GM21390 (cell line): ENCODE measurements around the gene GPR149.
A peak's percentile ranks its signal among the peaks of the same experiment; 100 is the strongest.
"Not testable (repeated sequence)": the region's sequence is repeated elsewhere in the genome, so short reads cannot be mapped to it uniquely, and the experiment has no call there.

Source experiments
- ATAC-seq: cut with Tn5 transposase; IDR thresholded peaks from one replicate; pipeline ENCODE4 v1.9.1; 2021; ENCODE audit not compliant: unreplicated experiment

GPR149 gene, protein sequence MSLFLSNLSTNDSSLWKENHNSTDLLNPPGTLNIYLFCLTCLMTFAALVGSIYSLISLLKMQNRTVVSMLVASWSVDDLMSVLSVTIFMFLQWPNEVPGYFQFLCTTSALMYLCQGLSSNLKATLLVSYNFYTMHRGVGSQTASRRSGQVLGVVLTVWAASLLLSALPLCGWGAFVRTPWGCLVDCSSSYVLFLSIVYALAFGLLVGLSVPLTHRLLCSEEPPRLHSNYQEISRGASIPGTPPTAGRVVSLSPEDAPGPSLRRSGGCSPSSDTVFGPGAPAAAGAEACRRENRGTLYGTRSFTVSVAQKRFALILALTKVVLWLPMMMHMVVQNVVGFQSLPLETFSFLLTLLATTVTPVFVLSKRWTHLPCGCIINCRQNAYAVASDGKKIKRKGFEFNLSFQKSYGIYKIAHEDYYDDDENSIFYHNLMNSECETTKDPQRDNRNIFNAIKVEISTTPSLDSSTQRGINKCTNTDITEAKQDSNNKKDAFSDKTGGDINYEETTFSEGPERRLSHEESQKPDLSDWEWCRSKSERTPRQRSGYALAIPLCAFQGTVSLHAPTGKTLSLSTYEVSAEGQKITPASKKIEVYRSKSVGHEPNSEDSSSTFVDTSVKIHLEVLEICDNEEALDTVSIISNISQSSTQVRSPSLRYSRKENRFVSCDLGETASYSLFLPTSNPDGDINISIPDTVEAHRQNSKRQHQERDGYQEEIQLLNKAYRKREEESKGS

DNA sequence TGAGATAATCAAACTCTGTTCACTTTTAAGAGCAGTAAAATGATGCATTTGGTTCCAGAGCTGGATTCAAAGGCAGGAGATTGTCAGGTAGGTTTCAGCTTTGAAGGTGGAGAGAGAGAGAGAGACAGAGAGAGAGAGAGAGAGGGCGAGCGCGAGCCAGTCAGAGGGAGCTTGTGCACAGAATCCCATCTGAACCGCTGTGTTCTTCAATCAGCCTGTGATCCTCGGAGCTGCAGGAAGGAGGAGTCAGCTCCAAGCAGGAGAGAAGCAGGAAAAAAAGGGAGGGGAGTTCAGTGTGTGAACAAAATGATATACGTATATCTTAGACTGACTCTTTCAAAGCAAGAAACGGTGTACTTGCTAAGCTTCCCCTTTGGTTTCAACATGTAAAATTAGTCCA, at the start of gene GPR149:
TSS of gene GPR149 (minus strand) at position 177 of the 400 bp plus-strand sequence. CDS start 575 bp downstream, outside the sequence.
- no peak for ATAC-seq

DNA sequence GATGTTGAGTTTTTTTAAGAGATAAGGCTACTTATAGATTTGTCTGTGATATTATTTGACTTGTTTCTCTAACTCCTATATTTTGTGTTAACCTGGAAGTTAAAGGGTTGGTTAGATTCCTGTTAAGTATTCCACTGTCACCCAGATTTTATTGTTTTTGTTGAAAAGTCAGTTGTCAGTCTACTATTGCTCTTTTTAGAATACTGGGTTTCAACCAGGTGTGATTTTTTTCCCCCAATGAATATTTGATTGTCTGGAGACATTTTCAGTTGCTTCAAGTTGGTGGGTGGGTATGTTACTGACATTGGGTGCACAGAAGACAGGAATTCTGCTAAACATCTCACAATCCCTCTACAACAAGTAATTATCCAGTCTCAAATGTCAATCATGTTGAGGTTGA, 43.8 kb upstream of the GPR149 start:
- ATAC-seq = no peak

DNA sequence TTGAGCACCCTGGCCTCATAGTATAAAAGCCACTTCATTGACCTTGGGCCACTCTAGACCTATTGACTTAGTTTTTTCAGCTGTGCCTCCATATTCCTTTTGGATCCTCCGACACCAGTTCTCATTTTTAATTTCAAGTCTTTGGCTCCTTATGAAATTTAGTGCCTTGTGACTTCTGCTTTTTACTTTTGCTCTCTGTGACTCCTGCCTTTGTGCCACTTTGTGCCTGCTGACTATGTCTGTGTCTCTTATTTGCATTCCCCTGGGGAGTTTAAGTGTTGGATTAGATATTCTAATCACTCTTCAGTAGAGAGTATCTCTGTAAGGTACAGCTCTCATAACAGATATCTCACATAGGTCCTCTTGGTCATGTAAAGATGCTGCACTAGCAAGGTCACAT, 39.6 kb upstream of the GPR149 start:
- ATAC-seq = no peak

DNA sequence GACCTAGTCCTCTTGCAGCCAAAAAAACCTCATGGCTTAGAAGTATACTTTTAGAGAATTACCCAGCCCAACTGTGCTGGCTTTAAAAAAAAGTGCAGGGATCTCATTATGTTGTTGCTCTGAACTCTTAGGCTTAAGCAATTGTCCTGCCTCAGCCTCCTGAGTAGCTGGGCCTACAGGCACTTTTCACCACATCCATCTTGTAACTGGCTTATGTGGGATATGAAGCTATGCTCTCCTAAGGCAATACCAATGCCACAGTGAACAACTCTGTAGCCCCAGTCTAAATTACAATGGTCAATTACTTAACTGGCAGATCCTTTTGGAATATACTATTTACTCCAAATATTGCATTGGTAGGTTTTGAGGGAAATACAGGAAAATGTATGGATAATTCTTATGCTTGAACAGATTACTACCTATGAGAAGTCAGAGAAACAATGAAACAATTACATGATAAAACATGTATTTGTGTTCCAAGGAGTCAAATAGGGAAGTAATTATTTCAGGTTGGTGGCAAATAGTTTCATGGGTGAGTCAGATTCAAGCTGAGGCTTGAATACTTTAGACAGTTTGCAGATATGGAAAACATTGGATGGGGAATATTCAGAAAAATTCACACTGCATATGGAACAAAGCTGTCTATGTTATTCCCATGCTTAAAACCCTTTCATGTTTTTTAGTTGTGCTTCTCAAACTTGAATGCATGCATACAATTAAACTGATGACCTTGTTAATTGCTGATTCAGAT, 34.6 kb upstream of the GPR149 start:
- no peak for ATAC-seq

DNA sequence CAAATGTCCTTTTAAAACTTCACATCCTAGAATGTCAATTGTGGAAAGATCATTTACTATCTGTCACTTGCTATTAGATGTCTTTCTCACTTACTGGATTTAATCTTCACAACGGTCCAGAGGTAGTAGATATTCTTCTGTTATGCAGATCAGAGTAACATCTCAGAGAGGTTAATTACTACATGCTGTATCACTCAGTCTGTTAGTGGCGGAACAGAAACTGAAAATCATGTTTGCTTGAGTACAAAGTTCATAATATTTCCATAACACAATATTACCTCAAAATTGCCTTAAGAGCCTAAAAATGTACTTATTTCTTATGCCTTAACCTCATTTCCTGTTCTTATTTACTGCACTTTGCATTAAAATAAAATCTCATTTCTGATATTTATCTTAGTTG, 28.6 kb upstream of the GPR149 start:
- ATAC-seq = no peak

DNA sequence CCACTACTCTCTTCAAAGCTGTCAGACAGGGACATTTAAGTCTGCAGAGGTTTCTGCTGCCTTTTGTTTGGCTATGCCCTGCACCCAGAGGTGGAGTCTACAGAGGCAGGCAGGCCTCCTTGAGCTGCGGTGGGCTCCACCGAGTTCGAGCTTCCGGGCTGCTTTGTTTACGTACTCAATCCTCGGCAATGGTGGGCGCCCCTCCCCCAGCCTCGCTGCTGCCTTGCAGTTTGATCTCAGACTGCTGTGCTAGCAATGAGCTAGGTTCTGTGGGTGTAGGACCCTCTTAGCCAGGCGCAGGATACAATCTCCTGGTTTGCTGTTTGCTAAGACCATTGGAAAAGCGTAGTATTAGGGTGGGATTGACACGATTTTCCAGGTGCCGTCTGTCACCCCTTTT, 9.1 kb upstream of the GPR149 start:
- not testable (repeated sequence) for ATAC-seq

DNA sequence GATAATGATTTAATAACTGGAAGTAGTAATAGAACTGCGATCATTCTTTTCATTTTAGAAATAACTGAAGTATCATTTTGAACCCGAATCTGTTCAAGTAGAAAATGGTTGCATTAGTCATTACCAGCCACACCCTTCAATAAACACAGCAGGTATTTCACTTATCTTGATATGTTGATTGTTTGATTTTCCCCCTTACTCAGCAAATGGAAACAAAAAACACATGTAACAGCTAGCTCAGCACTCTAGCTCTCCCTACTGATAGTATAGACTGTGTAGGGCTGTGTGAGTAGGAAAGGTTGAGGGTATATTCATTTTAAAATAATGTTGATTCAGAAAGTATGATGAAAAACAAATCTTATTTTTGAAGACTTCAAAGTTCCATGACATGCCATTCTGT, 1.1 kb upstream of the GPR149 start:
- no peak for ATAC-seq

DNA sequence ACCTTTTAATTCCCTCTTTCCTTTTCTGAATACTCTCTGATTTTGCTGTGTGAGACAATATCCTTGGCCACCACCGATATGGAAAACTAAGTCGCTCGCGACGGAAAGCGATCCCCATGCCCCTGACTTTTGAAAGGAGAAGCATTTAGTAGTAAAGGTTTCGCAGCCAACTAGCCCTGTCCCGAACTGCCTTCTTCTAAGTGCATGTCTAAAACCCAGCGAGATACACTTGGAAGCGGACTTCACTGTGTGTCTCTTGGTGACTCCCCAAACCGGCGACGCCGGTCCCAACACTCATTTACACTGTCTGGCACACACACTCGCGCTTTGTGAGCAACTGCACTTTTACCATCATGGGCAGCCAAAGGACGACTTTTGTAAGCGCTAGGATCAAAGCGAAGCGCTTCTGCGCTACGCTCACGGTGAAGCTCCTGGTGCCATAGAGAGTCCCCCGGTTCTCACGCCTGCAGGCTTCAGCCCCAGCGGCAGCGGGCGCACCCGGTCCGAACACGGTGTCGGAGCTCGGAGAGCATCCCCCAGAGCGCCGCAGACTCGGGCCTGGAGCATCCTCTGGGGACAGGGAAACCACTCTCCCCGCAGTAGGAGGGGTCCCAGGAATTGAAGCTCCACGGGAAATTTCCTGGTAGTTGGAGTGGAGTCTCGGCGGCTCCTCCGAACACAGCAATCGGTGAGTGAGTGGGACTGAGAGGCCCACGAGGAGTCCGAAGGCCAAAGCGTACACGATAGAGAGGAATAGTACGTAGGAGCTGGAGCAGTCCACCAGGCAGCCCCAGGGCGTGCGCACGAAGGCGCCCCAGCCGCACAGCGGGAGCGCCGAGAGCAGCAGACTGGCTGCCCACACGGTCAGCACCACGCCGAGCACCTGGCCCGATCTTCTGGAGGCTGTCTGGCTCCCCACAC, 1.4 kb downstream of the GPR149 start:
- ATAC-seq = no peak

DNA sequence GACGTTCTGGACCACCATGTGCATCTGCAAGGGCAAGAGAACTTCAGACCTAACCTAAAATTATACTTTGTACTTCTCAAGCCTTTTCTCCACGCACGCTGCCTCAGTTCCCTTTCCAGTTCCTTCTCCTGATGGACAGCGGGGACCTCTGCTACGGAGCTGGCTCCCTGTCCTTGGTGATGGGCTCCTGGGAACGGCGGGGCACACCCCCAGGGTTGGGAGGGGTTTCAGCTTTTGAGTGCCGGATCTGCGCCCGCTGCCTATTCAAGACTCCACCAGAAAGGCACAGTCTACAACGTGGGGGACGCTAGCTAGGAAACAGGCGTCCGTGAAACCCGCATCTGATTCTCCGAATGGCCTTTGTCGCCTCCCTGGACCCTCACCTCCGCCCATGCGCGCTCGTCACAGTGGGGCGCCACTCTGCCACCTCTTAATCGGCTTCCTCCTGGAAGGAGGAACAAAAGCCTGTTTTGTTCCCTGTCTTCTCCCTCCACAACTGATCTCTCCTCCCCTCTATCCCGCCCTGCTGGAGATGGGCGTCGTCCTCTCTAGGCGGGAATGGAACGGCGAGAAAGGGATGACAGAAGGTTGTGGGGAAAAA, 2.2 kb downstream of the GPR149 start:
- ATAC-seq = no peak

DNA sequence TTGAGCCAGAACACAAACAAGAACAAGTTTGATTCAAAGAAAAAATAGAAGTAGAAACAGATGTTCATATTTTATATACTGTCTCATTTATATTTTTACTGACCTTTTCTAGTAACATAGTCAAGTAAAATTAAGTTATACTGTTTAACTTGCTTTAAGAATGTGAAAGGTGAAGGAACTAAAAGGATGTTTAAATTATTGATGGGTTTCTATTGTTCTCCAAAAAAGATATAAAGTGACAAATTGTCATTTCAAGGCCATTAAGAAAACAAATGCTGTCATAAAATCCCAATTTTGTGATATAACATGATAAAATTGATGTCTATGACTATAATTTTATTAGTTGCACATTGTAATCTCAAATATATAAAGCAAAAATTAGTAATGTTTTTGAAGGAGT, 7.3 kb downstream of the GPR149 start:
- ATAC-seq = no peak

DNA sequence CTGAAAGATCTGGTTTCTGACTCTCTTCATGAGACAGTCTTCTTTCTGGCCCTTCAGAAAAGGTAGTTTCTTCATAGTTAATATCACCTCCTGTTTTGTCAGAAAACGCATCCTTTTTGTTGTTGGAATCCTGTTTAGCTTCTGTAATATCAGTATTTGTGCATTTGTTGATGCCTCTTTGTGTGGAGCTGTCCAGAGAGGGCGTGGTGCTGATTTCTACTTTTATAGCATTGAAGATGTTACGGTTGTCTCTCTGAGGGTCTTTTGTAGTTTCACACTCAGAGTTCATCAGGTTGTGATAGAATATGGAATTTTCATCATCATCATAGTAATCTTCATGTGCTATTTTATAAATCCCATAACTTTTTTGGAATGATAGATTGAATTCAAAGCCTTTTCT, 8.9 kb downstream of the GPR149 start:
- ATAC-seq = no peak

DNA sequence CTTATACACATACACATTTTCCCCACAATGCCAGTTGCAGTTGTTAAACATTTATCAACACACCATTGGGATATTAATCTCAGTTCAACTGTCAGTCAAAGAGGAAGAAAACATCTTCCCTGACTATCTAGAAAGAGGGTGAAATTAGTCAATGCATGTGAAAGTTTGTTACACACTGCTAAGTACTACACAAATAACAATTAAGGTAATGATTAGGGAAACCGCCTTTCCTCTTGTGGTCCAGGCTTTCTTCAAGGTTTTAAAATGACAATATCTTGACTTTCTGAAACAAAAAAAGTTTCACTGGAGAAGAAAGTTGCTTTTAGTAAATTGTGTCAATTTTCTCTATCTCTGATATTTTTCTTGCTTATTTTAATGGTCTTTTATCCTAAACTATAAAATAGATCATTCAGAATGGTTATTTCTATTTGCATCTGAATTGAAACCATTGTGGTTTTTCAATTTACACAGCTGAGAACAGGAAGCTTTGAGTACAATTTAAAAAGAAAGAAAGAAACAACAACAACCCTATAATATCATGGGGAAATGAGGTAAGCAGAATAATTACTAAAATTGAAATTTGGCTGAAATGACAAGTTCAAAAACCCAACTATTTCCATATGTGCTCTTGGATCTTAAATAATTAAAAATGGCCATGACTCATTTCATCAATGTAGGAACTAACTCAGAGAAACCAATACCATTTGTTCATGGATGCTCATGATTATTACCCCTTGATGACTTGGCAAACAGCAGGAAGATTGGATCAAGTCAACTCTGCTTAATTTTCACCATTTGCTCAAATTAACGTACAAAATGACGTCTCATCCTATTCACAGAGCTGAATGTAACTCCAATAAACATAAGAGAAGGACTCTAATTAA, 31.7 kb downstream of the GPR149 start:
- peak; percentile 98 for ATAC-seq

DNA sequence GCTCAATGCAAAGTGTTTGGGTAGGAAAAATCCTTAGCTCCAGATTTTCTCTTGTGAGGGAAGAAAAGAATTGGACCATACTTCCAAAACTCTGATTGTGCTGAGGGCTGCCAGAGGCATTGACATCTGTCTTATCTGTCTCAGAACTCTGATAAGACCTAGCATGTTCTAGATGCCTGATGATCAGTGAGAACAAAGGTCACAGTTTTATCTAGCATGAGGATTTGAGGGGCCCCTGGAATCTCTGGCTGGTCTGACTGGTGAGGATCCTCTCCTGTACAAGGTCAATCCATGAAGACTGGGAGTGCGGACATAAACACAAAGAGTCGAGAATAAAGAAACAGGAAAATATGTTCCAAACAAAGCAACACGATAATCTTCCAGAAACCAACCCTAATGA, 40.1 kb downstream of the GPR149 start:
- no peak for ATAC-seq

DNA sequence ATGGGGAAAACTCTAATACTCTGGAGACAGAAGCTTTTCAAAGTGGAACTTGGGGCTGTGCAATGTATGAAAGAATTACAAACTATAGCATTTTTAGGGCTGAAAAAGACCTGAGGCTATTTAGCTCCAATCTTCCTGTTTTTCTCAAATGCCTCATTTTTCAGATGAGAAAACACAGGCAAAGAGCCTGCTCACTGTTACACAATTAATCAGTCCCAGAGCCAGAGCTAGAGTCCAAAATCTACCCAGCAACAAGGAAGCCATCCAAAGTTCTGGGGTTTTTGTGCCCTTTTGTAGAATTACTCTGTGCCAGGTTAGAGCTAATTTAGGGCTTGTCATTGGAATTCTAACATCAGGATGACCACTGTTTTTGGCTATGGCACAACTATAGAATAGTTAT, 45.5 kb downstream of the GPR149 start:
- no peak for ATAC-seq

DNA sequence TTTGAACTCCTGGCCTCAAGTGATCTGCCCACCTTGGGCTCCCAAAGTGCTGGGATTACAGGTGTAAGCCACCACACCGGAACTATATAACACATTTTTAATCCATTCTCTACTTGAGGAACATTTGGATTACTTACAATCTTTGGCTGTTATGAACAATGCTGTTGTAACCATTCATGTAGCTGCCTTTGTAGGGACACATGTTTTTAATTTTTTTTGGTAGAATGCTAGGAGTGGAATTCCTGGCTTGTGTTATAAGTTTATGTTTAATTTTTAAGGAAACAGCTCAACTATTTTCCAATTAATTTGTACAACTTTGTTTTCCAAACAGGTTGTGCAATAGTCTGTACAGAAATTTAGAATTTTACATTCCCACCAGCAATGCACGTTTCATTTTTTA, 51.7 kb downstream of the GPR149 start:
- ATAC-seq = no peak

DNA sequence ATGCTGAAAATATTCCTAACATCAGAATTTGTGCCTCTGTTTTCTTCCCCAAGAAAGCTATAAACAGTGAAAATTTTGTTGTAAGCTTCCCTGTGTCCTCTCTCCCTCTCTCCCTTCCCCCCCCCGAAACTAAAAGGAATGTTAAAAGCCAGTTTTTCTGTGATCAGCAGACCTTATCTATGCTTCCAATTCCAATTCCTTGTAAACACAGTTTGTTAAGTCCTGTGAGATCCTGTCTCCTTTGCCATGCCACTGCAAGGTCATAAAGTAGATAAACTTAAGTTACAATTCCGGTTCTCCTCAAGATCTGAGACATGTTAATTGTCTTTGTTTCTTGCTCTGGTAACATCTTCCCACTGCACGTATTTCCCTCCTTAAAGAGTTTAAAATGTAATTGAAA, 62.8 kb downstream of the GPR149 start:
- ATAC-seq = no peak

DNA sequence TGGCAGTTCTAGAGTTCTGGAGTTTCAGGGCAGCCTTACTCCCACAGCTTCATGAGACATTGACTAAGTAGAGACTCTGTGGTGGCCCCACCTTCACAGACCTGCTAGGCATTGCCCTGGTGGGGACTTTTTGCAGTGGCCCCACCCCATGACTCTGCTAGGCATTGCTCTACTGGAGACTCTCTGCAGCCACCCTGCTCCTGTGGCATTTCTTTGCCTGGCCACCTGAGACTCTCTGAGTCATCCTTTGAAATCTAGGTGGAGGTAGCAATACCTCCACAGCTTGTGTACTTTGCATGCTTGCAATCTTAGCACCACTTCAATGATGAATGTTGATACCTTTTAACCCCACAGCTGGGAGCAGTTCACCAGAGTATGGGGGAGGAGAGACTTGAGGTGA, 65.1 kb downstream of the GPR149 start:
- ATAC-seq = no peak

DNA sequence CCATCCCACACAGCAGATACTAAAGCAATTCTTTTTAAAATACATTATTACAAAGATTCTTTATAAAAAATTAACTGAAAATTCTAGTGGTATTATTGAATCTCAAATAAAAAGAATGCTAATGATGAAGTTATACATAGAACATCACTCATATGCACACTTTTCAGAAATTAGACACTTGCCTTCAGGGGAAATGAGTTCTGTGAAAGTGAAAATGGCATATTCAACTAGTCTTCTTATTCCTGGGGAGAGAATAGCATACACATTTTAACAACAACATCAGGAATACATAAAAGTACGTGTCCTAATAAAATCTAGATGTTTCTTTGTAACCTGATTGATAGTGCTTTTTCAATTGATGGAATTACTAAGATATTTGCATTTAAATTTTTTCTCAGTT, 68.9 kb downstream of the GPR149 start:
- no peak for ATAC-seq

DNA sequence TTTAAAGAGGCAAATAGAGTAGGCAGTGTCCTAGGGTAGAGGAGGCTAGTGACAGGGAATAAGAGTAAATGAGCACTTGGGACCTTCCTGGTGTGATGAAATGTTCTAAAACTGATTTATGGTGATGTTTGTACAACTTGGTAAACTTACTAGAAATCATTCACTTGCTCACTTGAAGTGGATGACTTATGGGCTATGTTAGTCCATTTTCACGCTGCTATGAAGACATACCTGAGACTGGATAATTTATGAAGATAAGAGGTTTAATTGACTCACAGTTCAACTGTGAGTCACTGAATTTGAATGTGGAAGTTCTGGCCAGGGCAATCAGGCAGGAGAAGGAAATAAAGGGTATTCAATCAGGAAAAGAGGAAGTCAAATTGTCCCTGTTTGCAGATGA, 74.0 kb downstream of the GPR149 start:
- ATAC-seq = no peak
